ENCODE data around the gene CDC73.

CDC73 gene

DNA sequence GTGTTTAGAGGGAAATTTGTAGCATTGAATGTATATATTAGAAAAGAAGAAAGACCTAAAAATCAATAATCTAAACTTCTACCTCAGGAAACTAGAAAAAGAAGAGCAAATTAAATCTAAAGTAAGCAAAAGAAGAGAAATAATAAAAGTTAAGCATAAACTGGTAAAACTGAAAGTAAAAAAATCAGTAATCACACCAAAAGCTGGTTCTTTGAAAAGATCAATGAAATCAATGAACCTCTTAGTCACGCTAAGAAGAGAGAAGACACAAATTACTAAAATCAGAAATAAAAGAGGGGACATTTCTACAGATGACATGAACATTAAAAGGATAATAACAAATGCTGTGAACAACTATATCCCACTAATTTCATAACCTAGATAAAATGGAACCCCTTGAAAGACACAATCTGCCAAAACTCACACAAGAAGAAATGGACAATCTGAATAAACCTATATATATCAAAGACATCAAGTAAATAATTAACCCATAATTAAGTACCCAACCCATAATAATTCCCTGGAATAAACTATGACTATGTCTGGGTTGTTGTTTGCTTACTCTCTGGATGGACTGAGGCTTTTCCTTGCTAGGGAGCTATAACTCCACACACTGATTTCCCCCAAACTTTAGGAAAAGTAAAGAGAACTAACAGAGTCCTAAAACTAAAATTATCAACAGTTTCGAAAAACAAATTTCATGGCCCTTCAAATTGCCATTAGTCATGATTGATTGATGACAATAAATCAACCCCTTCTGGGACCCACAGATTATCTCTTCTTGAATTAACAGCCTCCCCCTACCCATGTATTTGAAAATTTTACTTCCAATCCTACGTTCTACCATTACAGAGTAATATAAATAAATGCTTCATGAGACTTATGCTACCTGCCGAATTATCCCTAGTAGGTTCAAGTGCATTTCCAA is 2.8 kb upstream of the CDC73 start:
- TF ChIP-seq EGR1 (IDR thresholded peaks at IDR 0.05) (no peak), EP300 (IDR thresholded peaks at IDR 0.05; ENCODE audit: borderline replicate concordance) (no peak), YY1 (IDR thresholded peaks at IDR 0.05; ENCODE audit: low read depth) (no peak)
- TF ChIP-seq, protein P1, sequence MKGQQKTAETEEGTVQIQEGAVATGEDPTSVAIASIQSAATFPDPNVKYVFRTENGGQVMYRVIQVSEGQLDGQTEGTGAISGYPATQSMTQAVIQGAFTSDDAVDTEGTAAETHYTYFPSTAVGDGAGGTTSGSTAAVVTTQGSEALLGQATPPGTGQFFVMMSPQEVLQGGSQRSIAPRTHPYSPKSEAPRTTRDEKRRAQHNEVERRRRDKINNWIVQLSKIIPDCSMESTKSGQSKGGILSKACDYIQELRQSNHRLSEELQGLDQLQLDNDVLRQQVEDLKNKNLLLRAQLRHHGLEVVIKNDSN (IDR thresholded peaks at IDR 0.05): no peak

DNA sequence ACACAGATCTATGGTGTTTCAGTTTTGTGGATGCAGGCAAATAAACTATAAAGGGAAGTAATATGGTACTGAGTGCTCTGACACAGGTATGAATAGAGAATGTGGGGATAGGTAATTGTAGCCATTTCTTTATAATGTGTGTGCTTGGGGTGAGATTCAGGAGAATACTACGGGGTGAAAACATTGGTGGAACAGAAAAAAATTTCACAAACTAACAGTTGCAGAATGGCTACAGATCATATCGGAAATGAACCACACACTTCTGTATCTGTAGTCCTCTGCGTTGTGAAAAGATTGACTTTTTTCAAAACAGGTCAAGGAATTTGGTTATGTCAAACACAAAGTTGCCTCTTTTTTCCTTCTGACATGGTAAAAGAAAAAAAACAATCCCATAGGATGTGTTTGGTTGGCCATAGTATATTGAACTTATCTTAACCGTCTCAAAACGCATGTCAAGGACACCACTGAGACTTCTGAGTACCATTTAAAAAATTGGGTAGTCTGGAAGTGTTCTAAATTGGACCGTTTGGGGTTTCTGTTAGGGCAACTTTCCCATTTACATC is 1.1 kb upstream of the CDC73 start:
- no peak for TF ChIP-seq FOXM1 (IDR thresholded peaks at IDR 0.05; ENCODE audit: borderline replicate concordance, low read depth)
- TF ChIP-seq ZBTB7A (IDR thresholded peaks at IDR 0.05; ENCODE audit: low read depth): no peak
- TF ChIP-seq, protein P2, sequence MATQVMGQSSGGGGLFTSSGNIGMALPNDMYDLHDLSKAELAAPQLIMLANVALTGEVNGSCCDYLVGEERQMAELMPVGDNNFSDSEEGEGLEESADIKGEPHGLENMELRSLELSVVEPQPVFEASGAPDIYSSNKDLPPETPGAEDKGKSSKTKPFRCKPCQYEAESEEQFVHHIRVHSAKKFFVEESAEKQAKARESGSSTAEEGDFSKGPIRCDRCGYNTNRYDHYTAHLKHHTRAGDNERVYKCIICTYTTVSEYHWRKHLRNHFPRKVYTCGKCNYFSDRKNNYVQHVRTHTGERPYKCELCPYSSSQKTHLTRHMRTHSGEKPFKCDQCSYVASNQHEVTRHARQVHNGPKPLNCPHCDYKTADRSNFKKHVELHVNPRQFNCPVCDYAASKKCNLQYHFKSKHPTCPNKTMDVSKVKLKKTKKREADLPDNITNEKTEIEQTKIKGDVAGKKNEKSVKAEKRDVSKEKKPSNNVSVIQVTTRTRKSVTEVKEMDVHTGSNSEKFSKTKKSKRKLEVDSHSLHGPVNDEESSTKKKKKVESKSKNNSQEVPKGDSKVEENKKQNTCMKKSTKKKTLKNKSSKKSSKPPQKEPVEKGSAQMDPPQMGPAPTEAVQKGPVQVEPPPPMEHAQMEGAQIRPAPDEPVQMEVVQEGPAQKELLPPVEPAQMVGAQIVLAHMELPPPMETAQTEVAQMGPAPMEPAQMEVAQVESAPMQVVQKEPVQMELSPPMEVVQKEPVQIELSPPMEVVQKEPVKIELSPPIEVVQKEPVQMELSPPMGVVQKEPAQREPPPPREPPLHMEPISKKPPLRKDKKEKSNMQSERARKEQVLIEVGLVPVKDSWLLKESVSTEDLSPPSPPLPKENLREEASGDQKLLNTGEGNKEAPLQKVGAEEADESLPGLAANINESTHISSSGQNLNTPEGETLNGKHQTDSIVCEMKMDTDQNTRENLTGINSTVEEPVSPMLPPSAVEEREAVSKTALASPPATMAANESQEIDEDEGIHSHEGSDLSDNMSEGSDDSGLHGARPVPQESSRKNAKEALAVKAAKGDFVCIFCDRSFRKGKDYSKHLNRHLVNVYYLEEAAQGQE (IDR thresholded peaks at IDR 0.05; ENCODE audit: low read depth): no peak
- TF ChIP-seq EP300 (IDR thresholded peaks at IDR 0.05; ENCODE audit: borderline replicate concordance): no peak
- no peak for TF ChIP-seq NFIC (IDR thresholded peaks at IDR 0.05)
- TF ChIP-seq TAF1 (IDR thresholded peaks at IDR 0.05; ENCODE audit: low read depth): no peak
- TF ChIP-seq, protein P1 (IDR thresholded peaks at IDR 0.05): no peak
- TF ChIP-seq TCF12 (IDR thresholded peaks at IDR 0.05; ENCODE audit: low read depth): no peak
- no peak for TF ChIP-seq TEAD4 (IDR thresholded peaks at IDR 0.05)

DNA sequence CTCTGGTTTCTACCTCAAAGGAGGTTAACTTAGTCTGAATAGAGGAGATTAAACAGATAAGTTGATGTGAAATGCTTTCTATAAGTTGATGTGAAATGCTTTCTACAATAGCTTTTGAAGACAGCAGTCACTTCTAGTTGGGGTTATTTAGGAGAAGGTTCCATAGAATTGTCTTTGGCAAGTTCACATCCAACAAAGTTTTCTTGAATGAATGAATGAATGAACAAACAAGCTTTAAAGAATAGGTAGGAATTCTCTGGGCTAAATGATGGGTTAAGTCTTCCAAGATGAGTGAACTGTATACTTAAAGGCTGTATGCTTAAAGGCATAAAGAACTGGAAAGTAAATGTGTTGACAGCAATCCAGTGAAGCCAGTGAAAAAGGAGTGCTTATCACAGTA is 1.9 kb downstream of the CDC73 start:
- TF ChIP-seq EP300 (IDR thresholded peaks at IDR 0.05; ENCODE audit: borderline replicate concordance): no peak
- TF ChIP-seq, protein P1 (IDR thresholded peaks at IDR 0.05): no peak
- TF ChIP-seq ZBTB7A (IDR thresholded peaks at IDR 0.05; ENCODE audit: low read depth): no peak

DNA sequence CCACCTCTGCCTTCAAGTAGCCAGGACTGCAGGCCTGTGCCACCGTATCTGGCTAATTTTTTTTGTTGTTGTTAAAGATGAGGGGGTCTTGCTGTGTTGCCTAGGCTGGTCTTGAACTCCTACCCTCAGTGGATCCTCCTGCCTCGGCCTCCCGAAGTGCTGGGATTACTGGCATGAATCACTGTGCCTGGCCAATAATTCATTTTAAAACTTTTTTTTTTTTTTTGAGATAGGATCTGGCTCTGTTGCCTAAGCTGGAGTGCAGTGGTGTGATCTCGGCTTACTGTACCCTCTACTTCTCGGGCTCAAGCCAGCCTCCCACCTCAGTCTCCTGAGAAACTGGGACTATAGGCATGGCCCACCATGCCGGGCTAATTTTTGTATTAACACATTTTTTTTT is 3.5 kb downstream of the CDC73 start:
- TF ChIP-seq RAD21 (IDR thresholded peaks at IDR 0.05; ENCODE audit: low read depth): no peak

DNA sequence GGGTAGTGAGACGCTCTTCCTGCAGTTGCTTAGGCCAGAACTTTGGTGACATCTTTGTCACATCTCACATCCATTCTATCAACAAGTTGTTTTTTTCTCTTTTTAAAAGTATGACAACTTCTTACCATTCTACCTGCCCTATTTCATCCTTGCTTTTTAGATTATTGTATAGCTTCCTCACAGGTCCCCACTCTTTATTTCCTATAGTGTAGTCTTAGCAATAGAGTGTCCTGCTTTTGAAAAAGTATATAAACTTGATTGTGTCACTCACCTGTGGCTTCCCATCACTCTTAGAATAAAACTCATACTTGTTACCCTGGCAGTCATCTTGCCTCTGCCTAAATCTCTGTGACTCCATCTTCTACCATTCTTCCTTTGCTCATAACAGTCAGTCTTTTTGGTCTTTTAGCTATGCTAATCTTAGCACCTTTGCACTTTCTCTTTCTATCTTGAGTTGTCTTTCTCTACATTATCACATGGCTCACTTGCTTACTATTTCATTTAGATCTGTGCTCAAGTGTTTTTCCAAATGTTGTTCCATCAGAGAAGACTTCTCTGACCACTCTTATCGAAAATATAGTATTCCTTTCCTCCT is 9.5 kb downstream of the CDC73 start:
- TF ChIP-seq, protein P3, sequence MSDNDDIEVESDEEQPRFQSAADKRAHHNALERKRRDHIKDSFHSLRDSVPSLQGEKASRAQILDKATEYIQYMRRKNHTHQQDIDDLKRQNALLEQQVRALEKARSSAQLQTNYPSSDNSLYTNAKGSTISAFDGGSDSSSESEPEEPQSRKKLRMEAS (IDR thresholded peaks at IDR 0.05): no peak
- TF ChIP-seq ZBTB7A (IDR thresholded peaks at IDR 0.05; ENCODE audit: low read depth): no peak
- TF ChIP-seq CEBPB (IDR thresholded peaks at IDR 0.05): no peak
- no peak for TF ChIP-seq RAD21 (IDR thresholded peaks at IDR 0.05; ENCODE audit: low read depth)
- no peak for TF ChIP-seq TAF1 (IDR thresholded peaks at IDR 0.05; ENCODE audit: low read depth)
- no peak for TF ChIP-seq FOXM1 (IDR thresholded peaks at IDR 0.05; ENCODE audit: borderline replicate concordance, low read depth)
- TF ChIP-seq CREB1 (IDR thresholded peaks at IDR 0.05; ENCODE audit: low read depth): no peak
- no peak for TF ChIP-seq TCF12 (IDR thresholded peaks at IDR 0.05; ENCODE audit: low read depth)
- TF ChIP-seq NFIC (IDR thresholded peaks at IDR 0.05): no peak
- TF ChIP-seq EGR1 (IDR thresholded peaks at IDR 0.05): no peak
- no peak for TF ChIP-seq YY1 (IDR thresholded peaks at IDR 0.05; ENCODE audit: low read depth)
- no peak for TF ChIP-seq TEAD4 (IDR thresholded peaks at IDR 0.05)
- TF ChIP-seq EP300 (IDR thresholded peaks at IDR 0.05; ENCODE audit: borderline replicate concordance): no peak
- TF ChIP-seq, protein P1 (IDR thresholded peaks at IDR 0.05): no peak
- TF ChIP-seq, protein P2 (IDR thresholded peaks at IDR 0.05; ENCODE audit: low read depth): no peak

All from Ishikawa (cell line).